Coronary artery (tissue), 2 donors: ENCODE data around the gene BPIFB3.
"Not testable (repeated sequence)": the region's sequence is repeated elsewhere in the genome, so short reads cannot be mapped to it uniquely, and the experiment has no call there.

Experiments
- DNase-seq: peaks from one replicate; pipeline ENCODE4 v3.0.0-alpha.2; 2017; ENCODE audit warnings: low spot score
- H3K27ac ChIP-seq, 2 donors: fragments of 200-600 bp; sonication (generic); one replicate each; pipeline ENCODE4 v1.5.1; 2016 to 2019
- H3K4me3 ChIP-seq: fragments of 200-600 bp; sonication (generic); 2 replicates; pipeline ENCODE4 v1.5.1; 2016; ENCODE audit warnings: mild to moderate bottlenecking, moderate library complexity
- TF ChIP-seq, protein P1 (sequence below): fragments of 200-600 bp; sonication (generic); IDR thresholded peaks from one replicate; pipeline ENCODE4 v1.5.1; 2019; ENCODE audit warnings: antibody characterized with exemption

BPIFB3 gene

DNA sequence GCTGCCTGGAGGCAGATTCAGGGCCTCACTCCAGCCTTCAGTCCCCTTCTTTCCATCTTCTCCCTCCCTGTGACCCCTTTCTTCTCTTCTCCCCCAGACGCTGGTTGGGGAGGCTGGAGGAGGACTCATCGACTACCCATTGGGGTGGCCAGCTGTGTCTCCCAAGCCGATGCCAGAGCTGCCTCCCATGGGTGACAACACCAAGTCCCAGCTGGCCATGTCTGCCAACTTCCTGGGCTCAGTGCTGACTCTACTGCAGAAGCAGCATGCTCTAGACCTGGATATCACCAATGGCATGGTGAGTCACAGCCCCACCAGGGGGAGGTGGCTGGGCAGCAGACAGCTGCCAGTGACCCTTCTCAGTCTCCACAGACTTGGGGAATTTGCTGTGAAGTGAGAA is 38.7 kb downstream of the BPIFB3 start:
- Histone ChIP-seq H3K4me3 (no peak overlapping the region), H3K27ac (no peak overlapping the region)
- TF ChIP-seq, protein P1, sequence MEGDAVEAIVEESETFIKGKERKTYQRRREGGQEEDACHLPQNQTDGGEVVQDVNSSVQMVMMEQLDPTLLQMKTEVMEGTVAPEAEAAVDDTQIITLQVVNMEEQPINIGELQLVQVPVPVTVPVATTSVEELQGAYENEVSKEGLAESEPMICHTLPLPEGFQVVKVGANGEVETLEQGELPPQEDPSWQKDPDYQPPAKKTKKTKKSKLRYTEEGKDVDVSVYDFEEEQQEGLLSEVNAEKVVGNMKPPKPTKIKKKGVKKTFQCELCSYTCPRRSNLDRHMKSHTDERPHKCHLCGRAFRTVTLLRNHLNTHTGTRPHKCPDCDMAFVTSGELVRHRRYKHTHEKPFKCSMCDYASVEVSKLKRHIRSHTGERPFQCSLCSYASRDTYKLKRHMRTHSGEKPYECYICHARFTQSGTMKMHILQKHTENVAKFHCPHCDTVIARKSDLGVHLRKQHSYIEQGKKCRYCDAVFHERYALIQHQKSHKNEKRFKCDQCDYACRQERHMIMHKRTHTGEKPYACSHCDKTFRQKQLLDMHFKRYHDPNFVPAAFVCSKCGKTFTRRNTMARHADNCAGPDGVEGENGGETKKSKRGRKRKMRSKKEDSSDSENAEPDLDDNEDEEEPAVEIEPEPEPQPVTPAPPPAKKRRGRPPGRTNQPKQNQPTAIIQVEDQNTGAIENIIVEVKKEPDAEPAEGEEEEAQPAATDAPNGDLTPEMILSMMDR: no peak
- no peak for DNase-seq

DNA sequence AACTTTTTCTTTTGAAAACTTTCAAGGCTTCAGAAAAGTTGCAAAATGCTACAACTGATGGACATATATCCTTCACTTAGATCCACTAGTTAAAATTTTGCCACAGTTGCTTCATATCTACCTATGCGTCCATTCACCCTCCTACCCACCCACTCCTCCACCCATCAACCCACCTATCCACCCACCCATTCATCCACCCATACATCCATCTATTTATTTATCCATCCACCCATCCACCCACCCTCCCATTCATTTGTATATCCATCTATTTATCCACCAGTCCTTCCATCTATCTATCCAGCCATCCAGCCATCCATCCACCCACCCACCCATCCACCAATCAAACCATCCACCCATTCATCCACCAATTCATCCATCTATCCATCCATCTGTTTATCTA is 39.4 kb downstream of the BPIFB3 start:
- no peak for DNase-seq
- Histone ChIP-seq H3K4me3 (no peak overlapping the region), H3K27ac (no peak overlapping the region)
- TF ChIP-seq, protein P1: no peak

DNA sequence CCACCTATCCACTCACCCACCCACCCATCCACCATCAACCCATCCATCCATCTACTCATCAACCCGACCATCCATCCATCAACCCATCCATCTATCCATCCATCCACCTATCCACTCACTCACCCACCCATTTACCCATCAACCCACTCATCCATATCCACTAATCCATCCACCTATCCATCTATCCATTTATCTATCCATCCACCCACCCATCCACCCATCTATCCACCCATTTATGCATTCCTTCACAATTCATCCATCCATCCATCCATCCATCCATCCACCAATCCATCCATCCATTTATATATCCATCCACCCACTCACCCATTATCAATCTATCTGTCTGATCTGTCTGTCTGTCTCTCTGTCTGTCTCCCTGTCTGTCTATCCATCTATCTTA is 39.9 kb downstream of the BPIFB3 start:
- TF ChIP-seq, protein P1: no peak
- DNase-seq: no peak
- H3K4me3 ChIP-seq: no peak overlapping the region
- no peak overlapping the region for H3K27ac ChIP-seq

DNA sequence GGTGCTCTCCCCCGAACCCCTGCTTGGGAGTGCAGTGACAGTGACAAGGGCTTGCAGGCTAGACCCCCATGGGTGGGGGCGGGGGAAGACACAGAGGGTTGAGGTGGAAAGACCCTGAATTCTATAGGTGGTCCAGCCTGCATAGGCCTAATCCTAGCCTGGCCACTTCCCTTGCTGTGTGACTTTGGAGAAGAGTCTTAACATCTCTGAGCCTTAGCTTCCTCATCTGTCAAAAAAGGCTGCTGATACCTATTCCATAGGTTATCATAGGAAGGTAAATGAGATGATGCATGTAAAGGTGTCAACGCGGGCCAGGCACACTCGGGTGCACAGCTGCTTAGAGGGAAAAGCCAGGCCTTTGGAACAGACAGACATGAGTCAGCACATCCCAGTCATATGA is 41.5 kb downstream of the BPIFB3 start:
- no peak for DNase-seq
- no peak overlapping the region for H3K27ac ChIP-seq
- no peak overlapping the region for H3K4me3 ChIP-seq
- TF ChIP-seq, protein P1: no peak

DNA sequence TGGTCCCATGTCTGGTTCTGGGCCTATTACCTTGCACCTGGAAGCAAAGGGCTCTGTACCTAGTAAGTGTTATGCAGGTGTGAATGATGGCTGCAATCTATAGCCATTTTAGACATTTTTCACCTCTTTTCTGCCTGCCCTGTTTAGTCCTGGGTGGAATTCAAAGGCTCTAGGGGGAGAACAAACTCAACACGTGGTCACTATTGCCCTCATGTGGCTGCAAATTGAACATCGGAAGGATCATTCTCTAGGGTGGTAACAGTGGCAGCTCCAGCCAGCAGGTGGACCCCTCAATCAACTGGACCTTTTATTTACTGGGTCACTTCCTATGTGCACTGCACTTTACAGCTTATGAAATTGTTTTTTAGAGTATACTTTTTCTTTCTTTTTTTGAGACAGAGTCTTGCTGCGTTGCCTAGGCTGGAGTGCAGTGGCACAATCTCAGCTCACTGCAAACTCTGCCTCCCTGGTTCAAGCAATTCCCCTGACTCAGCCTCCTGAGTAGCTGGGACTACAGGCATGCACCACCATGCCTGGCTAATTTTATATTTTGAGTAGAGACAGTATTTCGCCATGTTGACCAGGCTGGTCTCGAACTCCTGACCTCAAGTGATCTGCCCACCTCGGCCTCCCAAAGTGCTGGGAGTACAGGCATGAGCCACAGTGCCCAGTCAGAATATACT is 42.3 kb downstream of the BPIFB3 start:
- not testable (repeated sequence) for H3K27ac ChIP-seq, H3K4me3 ChIP-seq, DNase-seq

DNA sequence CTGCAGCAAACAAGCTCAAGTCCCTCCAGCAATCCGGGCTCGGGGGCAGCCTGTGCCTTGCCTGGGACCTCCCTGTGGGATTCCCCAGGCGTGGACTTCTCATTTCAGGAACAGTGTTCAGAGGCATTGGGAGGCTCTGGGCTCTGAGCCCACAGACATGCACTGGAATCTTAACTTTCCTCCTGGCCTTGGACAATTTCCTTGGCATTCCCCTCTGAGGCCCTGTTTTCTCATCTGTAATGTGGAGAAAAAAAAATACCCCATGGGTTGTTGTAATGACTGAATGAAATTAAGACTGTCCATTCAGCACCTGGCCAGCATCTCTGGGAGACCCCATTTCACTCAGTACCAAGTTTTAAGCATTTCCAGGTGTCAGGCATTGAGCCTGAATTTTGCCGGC is 43.3 kb downstream of the BPIFB3 start:
- H3K27ac ChIP-seq: no peak overlapping the region
- no peak for DNase-seq
- TF ChIP-seq, protein P1: no peak
- no peak overlapping the region for H3K4me3 ChIP-seq

DNA sequence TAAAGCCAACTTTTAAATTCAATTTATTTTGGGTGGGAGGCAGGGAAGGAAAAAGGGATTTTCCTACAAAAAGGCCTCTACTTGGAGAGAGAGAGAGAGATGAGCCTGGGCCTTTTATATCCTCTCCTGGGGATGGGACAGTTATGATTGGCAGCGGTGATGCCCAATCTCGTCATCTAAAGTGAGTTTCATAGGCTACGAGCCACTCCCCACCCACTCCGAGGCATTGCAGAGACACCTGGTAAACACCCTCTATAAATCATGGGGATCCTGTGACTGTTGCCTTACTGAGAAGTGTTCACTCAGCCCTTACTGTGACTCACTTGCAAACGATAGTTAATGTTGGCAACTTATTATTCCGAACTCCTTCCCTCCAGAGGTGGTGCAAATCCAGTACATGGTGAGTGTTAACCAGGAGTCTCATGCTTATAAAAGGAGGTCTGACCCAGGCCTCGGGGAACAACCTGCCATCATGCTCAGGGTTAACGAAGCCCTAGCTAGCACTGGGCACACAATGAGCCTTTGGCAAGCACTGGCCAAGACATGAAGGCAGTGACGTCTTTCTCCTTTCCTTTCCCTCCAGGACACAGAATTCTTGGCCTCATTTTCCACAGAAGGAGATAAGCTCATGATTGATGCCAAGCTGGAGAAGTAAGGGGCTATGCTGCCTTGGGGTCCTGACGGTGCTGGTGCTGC is 46.3 kb downstream of the BPIFB3 start:
- H3K27ac ChIP-seq: no peak overlapping the region
- DNase-seq: no peak
- no peak overlapping the region for H3K4me3 ChIP-seq
- TF ChIP-seq, protein P1: no peak
